HL-60 (cell line): Measurements from ENCODE around the gene UNKL.

Experiments
- DNase-seq, 2 experiments: peaks; one replicate each; pipeline ENCODE4 v3.0.0-alpha.2; 2010 to 2020; ENCODE audit warnings: low read depth in 1 of 2, low spot score in 1 of 2
- H3K27ac ChIP-seq: fragments of 250-450 bp; sonication (Bioruptor Pico); replicated peaks from 2 replicates; pipeline ENCODE4 v1.5.1; 2020; ENCODE audit warnings: mild to moderate bottlenecking, moderate library complexity
- H3K27me3 ChIP-seq: fragments of 250-450 bp; sonication (Bioruptor Pico); 2 replicates; pipeline ENCODE4 v1.5.1; 2021; ENCODE audit warnings: mild to moderate bottlenecking, moderate library complexity; ENCODE audit not compliant: insufficient read depth, poor library complexity, severe bottlenecking
- H3K4me3 ChIP-seq: replicated peaks from 2 replicates; pipeline ENCODE4 v1.5.1; 2011; ENCODE audit warnings: mild to moderate bottlenecking, control low read depth, low read length; ENCODE audit not compliant: insufficient read depth
- CTCF ChIP-seq: IDR thresholded peaks from one replicate; pipeline ENCODE4 v1.5.1; 2011; ENCODE audit warnings: low read length, control low read depth, inconsistent platforms; ENCODE audit not compliant: insufficient read depth
- GABPA ChIP-seq: IDR thresholded peaks from 2 replicates; pipeline ENCODE4 v1.6.1; 2012; ENCODE audit warnings: low read depth
- POLR2AphosphoS5 ChIP-seq: IDR thresholded peaks from 2 replicates; pipeline ENCODE4 v1.6.1; 2012; ENCODE audit warnings: low read depth
- REST ChIP-seq: IDR thresholded peaks from 2 replicates; pipeline ENCODE4 v1.6.1; 2012; ENCODE audit warnings: low read depth; ENCODE audit not compliant: insufficient replicate concordance
- SPI1 ChIP-seq: IDR thresholded peaks from 2 replicates; pipeline ENCODE4 v1.6.1; 2012; ENCODE audit warnings: low read depth, mild to moderate bottlenecking, borderline replicate concordance

The UNKL gene

DNA sequence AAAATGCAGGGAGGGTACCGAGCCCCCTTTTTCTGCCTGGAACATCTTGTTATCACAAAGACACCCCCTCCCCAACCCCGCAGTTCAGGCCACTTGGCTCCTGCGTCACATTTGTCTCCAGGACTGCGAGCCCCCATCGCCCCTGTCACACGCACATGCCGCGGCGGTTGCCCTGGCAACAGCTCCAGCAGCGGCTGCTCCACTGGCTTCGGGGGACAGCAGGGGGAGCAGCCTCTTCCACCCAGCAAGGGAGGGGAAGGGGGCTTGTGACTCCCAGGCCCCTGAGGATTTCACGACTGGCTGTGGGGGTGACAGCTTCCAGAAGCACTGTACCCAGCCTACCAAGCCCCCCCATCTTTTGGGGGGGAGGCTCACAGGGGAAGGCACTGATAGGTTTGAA is 78.5 kb downstream of the UNKL start:
- H3K27ac ChIP-seq, result no peak overlapping the region
- no peak for TF ChIP-seq GABPA
- no peak for TF ChIP-seq SPI1
- TF ChIP-seq CTCF, result no peak
- TF ChIP-seq REST, result no peak
- TF ChIP-seq POLR2AphosphoS5, result no peak
- peaks cover 66% of the 10 kb centered on the region for H3K27me3 ChIP-seq
- DNase-seq, result no peak
- H3K4me3 ChIP-seq, result no peak overlapping the region

DNA sequence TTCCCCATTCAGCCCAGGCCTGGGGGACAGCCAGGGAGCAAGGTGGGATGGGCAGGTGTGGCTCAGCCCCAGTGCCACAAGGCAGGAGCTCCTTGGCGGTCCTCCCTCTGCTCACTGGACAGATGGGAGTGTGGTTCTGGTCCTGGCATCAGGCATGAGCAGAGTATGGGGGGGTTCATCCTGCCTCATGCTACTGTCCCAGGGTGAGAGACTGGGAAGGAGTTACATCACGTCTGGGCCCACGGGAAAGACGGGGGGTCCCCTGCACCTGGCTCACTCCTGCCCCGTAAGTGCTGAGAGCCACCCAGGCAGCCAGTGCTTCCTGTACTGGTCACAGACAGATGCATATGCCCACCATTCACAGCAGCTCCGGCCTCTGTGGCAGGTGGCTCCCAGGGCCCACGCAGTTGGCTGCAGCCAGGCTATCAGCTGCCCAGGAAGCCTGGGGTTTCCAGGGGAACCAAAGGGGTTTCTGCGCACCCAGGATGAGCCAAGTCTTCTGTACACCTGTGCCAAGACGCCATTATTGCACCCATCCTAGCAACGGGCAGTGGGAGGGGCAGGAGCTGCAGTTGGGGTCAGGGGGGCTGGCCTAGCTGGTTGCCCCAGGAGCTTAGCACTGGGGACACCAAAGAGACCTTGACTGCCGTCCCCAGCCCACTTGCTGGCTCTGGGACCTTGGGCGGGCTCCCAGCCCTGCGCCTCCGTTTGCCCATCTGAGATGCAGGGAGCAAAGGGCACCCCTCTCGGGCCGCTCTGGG is 79.1 kb downstream of the UNKL start:
- Histone ChIP-seq H3K27ac (no peak overlapping the region), H3K27me3 (peaks cover 66% of the 10 kb centered on the region), H3K4me3 (no peak overlapping the region)
- TF ChIP-seq CTCF (no peak), REST (no peak), POLR2AphosphoS5 (no peak), SPI1 (no peak), GABPA (no peak)
- no peak for DNase-seq

DNA sequence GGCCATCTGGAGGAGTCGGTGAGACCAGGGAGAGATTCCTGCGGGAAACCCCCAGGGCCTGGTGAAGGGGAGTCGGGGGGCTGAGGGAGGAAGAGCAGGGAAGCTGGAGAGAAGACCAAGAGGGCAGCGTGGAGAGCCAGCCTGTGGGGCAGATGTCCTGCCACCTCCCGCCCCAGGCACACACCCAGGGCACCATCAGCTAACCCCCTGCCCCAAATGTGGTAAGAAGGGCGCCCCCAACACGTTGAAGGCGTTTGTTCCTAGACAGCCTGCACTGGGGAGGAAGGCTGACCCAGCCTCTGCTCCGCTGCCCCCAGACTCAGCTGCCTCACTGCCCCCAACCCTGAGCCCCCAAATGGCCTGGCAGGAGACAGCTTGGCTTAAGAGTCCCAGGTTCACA is 79.8 kb downstream of the UNKL start:
- DNase-seq, result no peak
- Histone ChIP-seq H3K27me3 (peaks cover 66% of the 10 kb centered on the region), H3K27ac (no peak overlapping the region), H3K4me3 (no peak overlapping the region)
- TF ChIP-seq GABPA (no peak), CTCF (no peak), POLR2AphosphoS5 (no peak), REST (no peak), SPI1 (no peak)
